Measurements from ENCODE around the gene GSTA4.

DNA sequence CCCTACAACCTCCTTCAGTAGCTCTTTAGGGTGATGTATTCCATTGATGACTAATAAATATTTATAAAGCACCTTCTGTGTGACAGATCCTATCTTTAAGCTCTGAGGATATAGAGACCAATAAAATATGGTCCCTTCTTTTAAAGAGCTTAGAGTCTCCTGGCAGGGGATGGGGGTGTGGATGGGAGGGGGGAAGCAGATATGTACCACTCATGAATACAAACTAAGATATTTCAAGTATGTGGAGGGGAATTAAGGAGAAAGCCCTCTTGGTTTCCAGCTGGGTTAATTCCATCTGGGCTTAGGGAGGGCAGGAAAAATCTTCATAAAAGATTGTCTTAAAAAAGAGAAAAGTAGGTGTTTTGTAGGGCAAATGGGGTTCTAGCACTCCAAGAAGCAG lies 48.5 kb upstream of the GSTA4 start:
- TF ChIP-seq CTCF (IDR thresholded peaks at IDR 0.05) (no peak), POLR2AphosphoS5 (IDR thresholded peaks at IDR 0.05; ENCODE audit: low read depth, low read length) (no peak), REST (IDR thresholded peaks at IDR 0.05; ENCODE audit: insufficient read depth in 1 of 2, low read depth in 2 of 2, low read length in 1 of 2) (no peak), SIN3A (IDR thresholded peaks at IDR 0.05; ENCODE audit: borderline replicate concordance, insufficient read depth, low read depth, low read length) (no peak)

All from Panc1 (cell line).